GM21423 (cell line): Measurements from ENCODE around the gene MFNG.

Experiments used
- ATAC-seq: cut with Tn5 transposase; IDR thresholded peaks from one replicate; pipeline ENCODE4 v1.9.1; 2021; ENCODE audit warnings: mild to moderate bottlenecking, moderate library complexity; ENCODE audit not compliant: unreplicated experiment

The MFNG gene

DNA sequence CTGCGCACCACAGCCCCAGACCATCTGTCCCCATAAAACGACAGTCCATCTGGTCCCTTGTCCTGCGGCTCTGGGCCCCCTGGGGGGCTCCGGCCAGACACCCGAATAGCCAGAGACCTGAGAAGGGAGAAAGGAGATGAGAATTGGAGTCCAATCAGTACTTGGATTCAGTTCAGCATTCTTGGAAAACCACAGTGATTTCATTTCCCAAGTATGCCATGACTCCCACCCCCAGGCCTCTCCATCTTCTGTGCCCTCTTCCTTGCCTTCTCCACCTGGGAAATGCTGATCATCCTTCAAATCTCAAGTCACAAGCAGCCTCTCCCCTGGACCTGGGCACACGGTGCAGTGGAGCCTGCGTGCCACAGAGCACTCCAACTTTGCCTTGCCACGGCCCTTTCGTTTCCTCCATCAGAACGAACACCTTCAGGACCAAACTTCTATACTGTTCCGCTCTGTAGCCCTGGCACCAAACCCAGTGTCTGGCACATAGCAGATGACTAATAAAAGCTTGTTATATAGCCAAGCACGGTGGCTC lies 10.9 kb upstream of the MFNG start:
- no peak for ATAC-seq

GRCh38 chr22:37496651-37497050 lies 10.5 kb upstream of the MFNG start:
- no peak for ATAC-seq

- ATAC-seq: no peak
These were observed 7.8 kb upstream of the MFNG start for GRCh38 chr22:37493979-37494378.

DNA sequence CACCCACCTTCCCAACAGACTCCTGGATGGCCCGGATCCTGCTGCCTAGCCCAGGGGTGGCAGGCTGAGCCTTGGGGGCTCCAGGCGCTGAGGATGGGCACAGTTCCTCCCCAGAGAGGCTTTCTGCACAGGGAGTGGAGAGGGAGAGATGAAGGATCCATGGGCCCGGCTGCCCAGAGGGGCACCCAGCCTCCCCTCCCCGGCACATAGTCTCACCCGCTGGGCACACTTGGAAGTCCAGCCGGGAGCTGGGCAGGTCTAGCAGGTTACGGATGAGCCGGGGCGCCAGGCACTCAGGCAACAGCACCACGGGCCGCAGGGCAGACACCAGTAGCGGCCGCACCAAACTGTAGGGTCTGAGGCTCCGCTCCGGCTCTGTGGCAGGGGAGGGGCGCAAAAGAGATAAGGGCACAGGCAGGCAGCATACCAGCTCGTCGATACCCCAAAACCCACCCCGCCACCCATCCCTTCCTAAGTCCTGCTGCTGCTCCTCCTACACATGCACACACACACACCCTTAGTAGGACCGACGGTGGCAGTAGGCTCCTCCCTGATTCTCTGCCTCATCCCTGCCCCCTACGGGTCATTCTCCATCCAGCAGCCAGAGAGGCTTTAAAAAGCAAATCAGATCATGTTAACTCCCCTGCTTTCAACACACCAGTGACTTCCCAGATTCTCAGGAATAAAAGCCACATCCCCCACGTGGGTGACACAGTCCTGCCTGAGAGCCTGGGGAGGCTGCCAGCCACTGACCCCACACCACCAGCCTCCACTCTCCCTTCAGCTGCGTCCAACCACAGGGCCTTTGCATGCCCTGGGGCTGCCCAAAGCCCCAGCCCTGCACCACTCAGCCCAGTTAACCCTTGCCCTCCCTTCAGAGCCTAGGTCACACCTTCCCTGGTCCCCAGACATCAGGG lies 6.5 kb upstream of the MFNG start:
- no peak for ATAC-seq

DNA sequence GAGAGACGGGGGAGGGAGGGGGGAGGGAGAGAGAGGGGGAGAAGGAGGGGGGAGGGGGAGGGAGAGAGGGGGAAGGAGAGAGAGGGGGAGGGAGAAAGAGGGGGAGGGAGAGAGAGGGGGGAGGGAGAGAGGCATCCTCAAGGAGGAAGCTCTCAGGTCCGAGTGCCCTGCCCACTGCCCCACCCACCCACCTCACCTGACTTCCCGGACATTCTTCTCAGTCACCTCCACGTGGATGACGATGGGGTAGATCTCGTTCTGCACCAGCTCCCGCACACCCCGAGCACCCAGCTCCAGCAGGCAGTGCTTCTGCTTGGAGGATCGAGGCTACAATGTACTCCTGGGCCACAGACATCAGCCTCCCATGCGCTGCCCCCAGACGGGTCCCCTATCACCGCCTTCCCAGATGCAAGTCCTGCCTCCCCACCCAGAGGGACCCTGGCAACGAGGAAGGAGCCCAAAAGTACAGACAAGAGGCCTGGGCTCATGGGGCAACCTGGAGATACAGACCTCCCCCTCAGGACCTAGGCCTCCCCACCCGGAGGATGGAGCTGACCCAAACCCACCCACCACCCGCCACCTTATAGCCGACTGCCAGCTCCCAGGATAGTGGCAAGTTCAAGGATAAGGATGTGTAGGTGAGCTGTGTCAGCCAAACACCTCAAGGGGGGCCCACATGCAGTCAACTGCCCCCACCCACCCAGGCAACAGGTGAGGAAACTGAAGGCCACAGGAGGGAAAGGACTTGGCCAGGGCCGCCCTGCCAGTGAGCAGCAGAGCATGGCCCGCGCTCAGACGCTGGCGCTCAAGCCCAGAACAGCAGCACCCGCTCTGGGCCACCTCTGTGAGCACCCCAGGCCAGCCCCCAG lies 5.6 kb upstream of the MFNG start:
- no peak for ATAC-seq

DNA sequence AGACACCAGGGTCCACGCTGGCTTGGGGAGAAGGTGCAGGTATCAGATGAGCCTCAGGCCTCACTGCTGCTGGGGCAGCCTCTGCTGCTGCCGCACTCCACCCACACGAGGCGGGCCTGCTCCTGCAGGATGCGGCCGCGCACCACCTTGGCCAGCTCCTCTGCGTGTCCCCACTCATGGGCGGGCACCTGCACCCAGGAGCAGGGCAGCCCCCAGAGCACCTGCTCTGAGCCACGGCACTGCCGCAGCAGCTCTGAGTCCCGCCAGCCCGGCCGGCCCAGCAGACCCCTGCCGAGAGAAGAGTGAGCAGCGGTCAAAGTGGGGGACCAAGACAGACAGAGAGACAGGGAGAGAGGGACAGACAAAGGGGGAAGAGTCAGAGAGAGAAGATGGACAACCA lies 4.9 kb upstream of the MFNG start:
- ATAC-seq: no peak

DNA sequence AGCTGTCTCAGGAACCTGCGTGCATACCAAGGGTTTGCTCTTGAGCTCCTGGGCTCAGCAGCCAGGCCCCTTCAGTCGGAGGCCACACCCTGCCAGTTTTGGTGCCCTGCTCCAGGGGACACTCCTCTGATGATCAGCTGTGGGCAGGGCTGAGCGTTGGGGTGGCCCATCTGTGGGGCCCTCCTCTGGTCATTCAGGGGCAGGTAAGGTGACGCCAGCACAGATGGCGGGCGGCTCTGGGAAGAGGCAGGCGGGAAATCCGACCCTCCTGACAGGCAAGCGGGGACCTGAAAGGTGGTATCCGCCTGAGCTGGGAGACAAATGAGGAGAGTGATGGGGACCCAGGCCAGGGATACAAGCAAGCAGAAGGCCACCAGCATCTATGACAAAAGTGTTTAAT lies 3.8 kb upstream of the MFNG start:
- no peak for ATAC-seq

- no peak for ATAC-seq
These were observed 2.4 kb upstream of the MFNG start for GRCh38 chr22:37488337-37489135.

GRCh38 chr22:37487571-37487970 lies 1.4 kb upstream of the MFNG start:
- ATAC-seq: no peak

DNA sequence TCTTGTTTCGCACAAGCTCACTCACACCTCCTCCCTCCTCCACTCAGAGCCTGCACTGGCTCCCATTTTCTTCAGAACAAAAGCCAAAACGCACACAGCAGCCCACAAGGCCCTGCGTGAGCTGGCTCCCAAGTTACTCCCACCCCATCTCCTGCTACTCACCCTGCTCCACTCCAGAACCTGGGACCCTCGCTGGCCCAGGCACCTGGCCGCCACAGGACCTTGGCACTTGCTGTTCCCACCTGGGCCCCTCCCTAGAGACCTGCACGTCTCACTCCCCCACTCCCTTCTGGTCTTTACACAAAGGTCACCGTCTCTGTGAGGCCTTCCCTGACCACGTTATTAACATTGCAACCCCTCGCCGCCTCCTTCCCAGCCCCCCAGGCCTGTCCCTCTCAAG lies 945 bp upstream of the MFNG start:
- no peak for ATAC-seq

- no peak for ATAC-seq
These were observed 575 bp downstream of the MFNG start for GRCh38 chr22:37485395-37486223.

GRCh38 chr22:37484480-37485394 lies 1.4 kb downstream of the MFNG start:
- peak; percentile 45 for ATAC-seq

- no peak for ATAC-seq
These were observed 3.1 kb downstream of the MFNG start for GRCh38 chr22:37483050-37483449.

DNA sequence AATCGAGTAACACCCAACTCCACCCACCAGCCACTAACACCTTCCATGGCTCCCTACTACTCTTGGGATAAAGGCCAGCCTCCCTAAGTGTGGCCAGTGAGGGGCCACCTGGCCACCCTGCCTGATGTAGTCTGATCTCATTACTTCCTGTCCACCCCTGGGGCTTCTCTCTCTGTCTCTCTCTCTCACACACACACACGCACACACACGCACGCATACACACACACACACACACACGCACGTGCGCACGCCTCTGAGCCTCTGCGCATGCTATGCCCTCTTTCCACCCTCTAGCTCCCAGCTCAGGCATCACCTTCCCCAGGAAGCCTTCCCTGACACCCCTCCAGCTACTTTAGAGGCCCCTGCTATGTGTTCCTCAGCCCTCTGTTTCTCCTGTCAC lies 3.9 kb downstream of the MFNG start:
- ATAC-seq: no peak

GRCh38 chr22:37481347-37481907 lies 4.8 kb downstream of the MFNG start:
- no peak for ATAC-seq

- ATAC-seq: no peak
These were observed 5.5 kb downstream of the MFNG start for GRCh38 chr22:37480387-37481346.

- no peak for ATAC-seq
These were observed 7.0 kb downstream of the MFNG start for GRCh38 chr22:37479196-37479595.
